ENCODE measurements around the gene BRD3. TPM values are rescaled to one million over a fixed set of nuclear protein-coding genes. Genes with fewer than 3 reads are reported as not detected.

Gene BRD3
- total and polyA plus RNA-seq, 2 of the 8 experiments (the other 6 are each of a cell fraction or from before 2014, with no cell fraction given): 31.0 to 82.7 TPM

GRCh38 chr9:134024828-134025605, 42.8 kb downstream of the BRD3 start, which contains the start of gene BRD3OS (continued):
- TF ChIP-seq SP2 (IDR thresholded peaks at IDR 0.05; ENCODE audit: low read length) (no peak), SRF (IDR thresholded peaks at IDR 0.05; ENCODE audit: low read depth, low read length) (peak; percentile 97), RXRA (IDR thresholded peaks at IDR 0.05; ENCODE audit: insufficient read depth, low read depth, low read length) (no peak), BRCA1 (IDR thresholded peaks at IDR 0.05; ENCODE audit: low read depth, low read length) (no peak), TAF1 (IDR thresholded peaks at IDR 0.05; ENCODE audit: low read depth, low read length) (no peak), SAP30 (IDR thresholded peaks at IDR 0.05; ENCODE audit: insufficient read depth, insufficient replicate concordance, low read length) (no peak), EGR1 (IDR thresholded peaks at IDR 0.05; ENCODE audit: borderline replicate concordance, low read depth, low read length) (peak; percentile 74), SP1 (IDR thresholded peaks at IDR 0.05; ENCODE audit: low read depth, low read length) (peak; percentile 95), RNF2 (IDR thresholded peaks at IDR 0.05; ENCODE audit: borderline replicate concordance, low read depth, low read length, missing control alignments, poor library complexity, severe bottlenecking) (no peak), ASH2L (IDR thresholded peaks at IDR 0.05; ENCODE audit: low read length) (no peak), KDM5A (IDR thresholded peaks at IDR 0.05; ENCODE audit: low read length) (no peak), SP4 (IDR thresholded peaks at IDR 0.05; ENCODE audit: low read length) (0 out of 2 replicates have a peak, but pooled peaks have one; percentile 83), MAX (IDR thresholded peaks at IDR 0.05) (no peak), TBP (IDR thresholded peaks at IDR 0.05; ENCODE audit: low read depth, low read length) (no peak), CBX8 (IDR thresholded peaks at IDR 0.05; ENCODE audit: borderline replicate concordance, low read depth, low read length) (no peak), SIN3A (conservative IDR thresholded peaks at IDR 0.05 in 1 of 2, IDR thresholded peaks at IDR 0.05 in 1 of 2; ENCODE audit: low read depth in 1 of 2, low read length in 2 of 2) (peak; percentile 87 to 94; a peak in 3 of 4 replicates), BACH1 (IDR thresholded peaks at IDR 0.05; ENCODE audit: low read length) (no peak), JUN (IDR thresholded peaks at IDR 0.05; ENCODE audit: low read depth, low read length) (no peak), RFX5 (IDR thresholded peaks at IDR 0.05; ENCODE audit: borderline replicate concordance, low read depth, low read length) (no peak), YY1 (IDR thresholded peaks at IDR 0.05; ENCODE audit: low read depth, low read length) (peak; percentile 70; the same call in 1 of the 2 replicates), RAD21 (IDR thresholded peaks at IDR 0.05 in 1 of 2, conservative IDR thresholded peaks at IDR 0.05 in 1 of 2; ENCODE audit: low read depth in 2 of 2, low read length in 2 of 2) (no peak), CTCF (IDR thresholded peaks at IDR 0.05; ENCODE audit: control extremely low read depth in 1 of 3, insufficient read depth in 1 of 3, low read depth in 1 of 3, low read length in 3 of 3) (no peak)
